ENCODE results near the gene MED15.

DNA sequence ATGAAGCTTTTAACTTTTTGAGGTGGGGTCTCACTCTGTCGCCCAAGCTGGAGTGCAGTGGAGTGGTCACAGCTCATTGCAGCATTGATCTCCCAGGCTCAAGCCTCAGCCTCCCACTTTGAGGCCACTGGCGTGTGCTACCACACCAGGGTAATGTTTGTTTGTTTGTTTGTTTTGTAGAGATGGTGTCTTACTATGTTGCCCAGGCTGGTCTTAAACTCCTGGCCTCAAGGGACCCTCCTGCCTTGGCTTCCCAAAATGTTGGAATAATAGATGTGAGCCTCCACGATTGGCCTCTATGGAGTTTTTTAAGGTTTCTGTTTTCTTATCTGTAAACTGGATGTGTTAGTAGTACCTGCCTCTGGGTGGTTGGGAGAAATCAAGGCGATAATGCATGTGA lies 41.4 kb downstream of the MED15 start:
- TF ChIP-seq, protein P1, sequence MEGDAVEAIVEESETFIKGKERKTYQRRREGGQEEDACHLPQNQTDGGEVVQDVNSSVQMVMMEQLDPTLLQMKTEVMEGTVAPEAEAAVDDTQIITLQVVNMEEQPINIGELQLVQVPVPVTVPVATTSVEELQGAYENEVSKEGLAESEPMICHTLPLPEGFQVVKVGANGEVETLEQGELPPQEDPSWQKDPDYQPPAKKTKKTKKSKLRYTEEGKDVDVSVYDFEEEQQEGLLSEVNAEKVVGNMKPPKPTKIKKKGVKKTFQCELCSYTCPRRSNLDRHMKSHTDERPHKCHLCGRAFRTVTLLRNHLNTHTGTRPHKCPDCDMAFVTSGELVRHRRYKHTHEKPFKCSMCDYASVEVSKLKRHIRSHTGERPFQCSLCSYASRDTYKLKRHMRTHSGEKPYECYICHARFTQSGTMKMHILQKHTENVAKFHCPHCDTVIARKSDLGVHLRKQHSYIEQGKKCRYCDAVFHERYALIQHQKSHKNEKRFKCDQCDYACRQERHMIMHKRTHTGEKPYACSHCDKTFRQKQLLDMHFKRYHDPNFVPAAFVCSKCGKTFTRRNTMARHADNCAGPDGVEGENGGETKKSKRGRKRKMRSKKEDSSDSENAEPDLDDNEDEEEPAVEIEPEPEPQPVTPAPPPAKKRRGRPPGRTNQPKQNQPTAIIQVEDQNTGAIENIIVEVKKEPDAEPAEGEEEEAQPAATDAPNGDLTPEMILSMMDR (conservative IDR thresholded peaks at IDR 0.05): no peak
- TF ChIP-seq EZH2 (IDR thresholded peaks at IDR 0.05; ENCODE audit: low read depth): no peak

Data from PC-9 (cell line).